ENCODE data around the gene CNTNAP5.

CNTNAP5 gene

DNA sequence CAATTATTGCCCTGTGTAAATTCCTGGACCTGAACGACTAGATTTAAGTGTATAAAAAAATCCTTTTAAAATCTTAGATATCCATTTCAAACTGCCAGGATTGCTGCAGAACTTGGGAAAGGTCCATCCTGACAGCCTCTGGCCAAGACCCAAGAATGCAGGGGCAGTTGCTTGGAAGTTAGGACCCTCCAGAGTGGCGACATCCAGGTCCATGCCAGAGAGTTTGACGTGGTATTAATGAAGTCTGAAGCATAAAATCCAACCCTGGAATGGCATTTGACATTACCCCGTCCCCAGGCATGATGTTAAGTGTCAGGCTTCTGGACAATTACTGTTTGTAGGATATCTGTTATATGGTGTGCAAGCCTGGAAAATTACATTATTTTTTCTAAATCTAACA, 810.2 kb downstream of the CNTNAP5 start:
- in situ Hi-C loops (cut with HindIII; ENCODE audit: low pct_ligation_motif_present, low sequenced_read_pairs), result no loop called here
- Histone ChIP-seq H3K27ac (no peak overlapping the region), H3K36me3 (replicated peaks) (no peaks in the 10 kb centered on the region), H3K4me3 (ENCODE audit: low read depth, low read length) (no peak overlapping the region), H3K27me3 (replicated peaks) (no peaks in the 10 kb centered on the region)
- TF ChIP-seq, protein P1, sequence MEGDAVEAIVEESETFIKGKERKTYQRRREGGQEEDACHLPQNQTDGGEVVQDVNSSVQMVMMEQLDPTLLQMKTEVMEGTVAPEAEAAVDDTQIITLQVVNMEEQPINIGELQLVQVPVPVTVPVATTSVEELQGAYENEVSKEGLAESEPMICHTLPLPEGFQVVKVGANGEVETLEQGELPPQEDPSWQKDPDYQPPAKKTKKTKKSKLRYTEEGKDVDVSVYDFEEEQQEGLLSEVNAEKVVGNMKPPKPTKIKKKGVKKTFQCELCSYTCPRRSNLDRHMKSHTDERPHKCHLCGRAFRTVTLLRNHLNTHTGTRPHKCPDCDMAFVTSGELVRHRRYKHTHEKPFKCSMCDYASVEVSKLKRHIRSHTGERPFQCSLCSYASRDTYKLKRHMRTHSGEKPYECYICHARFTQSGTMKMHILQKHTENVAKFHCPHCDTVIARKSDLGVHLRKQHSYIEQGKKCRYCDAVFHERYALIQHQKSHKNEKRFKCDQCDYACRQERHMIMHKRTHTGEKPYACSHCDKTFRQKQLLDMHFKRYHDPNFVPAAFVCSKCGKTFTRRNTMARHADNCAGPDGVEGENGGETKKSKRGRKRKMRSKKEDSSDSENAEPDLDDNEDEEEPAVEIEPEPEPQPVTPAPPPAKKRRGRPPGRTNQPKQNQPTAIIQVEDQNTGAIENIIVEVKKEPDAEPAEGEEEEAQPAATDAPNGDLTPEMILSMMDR (IDR thresholded peaks at IDR 0.05; ENCODE audit: low read depth, low read length, missing control alignments), result no peak
- DNase-seq, result no peak

DNA sequence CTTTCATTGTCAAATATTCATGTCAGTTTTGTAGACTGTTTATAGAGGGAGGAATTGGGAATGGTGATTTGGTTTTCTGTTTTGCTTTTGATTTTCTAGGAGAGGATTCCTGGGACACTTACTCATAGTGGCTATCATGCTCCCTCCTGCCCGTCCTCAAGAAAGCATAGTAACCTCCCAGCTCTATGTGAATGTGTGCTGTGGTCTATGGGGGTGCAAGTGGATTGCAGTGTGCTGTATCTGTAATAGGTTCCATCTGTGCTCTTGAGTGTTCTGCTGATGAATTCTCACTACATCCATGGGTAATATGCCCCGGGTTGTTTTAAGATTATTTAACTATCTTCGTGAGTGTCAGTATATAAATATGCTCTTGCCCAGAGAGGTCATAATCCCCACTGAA, 811.3 kb downstream of the CNTNAP5 start:
- TF ChIP-seq, protein P1 (IDR thresholded peaks at IDR 0.05; ENCODE audit: low read depth, low read length, missing control alignments), result no peak
- Histone ChIP-seq H3K27me3 (replicated peaks) (no peaks in the 10 kb centered on the region), H3K4me3 (ENCODE audit: low read depth, low read length) (no peak overlapping the region), H3K27ac (no peak overlapping the region), H3K36me3 (replicated peaks) (no peaks in the 10 kb centered on the region)
- in situ Hi-C loops (cut with HindIII; ENCODE audit: low pct_ligation_motif_present, low sequenced_read_pairs), result no loop called here
- DNase-seq, result no peak

DNA sequence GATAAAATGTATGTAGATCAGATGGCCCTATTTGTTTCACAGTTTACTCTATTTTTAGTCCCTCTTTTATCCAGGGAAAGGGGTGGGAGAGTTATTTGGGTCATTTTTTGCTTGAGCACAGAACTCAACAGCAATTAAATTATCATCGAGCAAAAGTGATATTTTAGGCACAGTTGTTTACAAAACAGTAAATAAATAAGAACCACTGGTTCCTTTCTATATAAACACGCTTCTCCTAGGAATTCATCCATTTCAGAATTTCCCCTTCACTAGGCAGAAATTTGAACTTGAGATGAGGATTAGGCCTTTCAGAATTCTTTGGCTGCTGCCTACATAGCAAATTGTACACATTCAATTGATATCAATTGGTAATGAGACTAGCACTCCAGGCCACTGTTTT, 812.4 kb downstream of the CNTNAP5 start:
- Histone ChIP-seq H3K27me3 (replicated peaks) (no peaks in the 10 kb centered on the region), H3K27ac (no peak overlapping the region), H3K36me3 (replicated peaks) (no peaks in the 10 kb centered on the region), H3K4me3 (ENCODE audit: low read depth, low read length) (no peak overlapping the region)
- no peak for DNase-seq
- in situ Hi-C loops (cut with HindIII; ENCODE audit: low pct_ligation_motif_present, low sequenced_read_pairs), result no loop called here
- TF ChIP-seq, protein P1 (IDR thresholded peaks at IDR 0.05; ENCODE audit: low read depth, low read length, missing control alignments), result no peak

DNA sequence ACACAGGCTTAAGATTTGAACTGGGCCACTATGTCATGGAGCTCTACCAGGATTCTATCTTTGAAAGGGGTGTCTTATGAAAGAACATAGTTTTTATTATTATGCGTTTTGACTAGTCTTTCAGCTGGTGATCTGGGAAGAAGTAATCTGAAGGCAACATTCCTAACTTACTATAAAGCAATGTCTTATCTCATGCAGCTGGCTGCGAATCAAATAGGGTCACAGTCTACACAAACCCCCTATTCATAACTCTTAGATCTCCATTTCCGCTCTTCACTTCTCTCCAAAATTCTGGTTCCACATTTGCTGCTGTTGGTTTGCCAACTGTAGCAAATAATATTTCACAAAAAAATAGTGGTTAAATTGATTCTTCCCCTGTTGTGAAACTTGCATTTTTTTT, 813.3 kb downstream of the CNTNAP5 start:
- TF ChIP-seq, protein P1 (IDR thresholded peaks at IDR 0.05; ENCODE audit: low read depth, low read length, missing control alignments), result no peak
- Histone ChIP-seq H3K27ac (no peak overlapping the region), H3K4me3 (ENCODE audit: low read depth, low read length) (no peak overlapping the region), H3K36me3 (replicated peaks) (no peaks in the 10 kb centered on the region), H3K27me3 (replicated peaks) (no peaks in the 10 kb centered on the region)
- in situ Hi-C loops (cut with HindIII; ENCODE audit: low pct_ligation_motif_present, low sequenced_read_pairs), result no loop called here
- DNase-seq, result no peak

DNA sequence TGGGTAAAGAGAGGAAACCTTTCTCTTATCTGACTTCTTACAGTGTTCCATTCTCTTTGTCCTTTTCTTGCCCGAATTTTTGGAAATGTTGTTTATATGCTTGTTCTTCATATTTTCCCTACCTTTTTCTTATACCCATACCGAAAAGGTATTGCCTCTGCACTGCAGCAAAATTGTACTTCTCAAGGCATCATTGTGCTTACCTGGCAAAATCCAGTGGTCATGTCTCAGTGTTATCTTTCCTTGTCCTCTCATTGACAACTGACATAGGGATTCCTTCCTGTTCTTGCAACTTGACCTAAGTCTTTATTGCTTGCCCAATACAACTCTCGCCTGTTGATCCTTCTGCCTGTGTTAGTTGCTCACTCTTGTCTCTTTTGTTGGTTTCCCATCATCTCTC, 842.2 kb downstream of the CNTNAP5 start:
- H3K27ac ChIP-seq, result no peak overlapping the region
- H3K36me3 ChIP-seq (replicated peaks), result no peaks in the 10 kb centered on the region
- no peak overlapping the region for H3K4me3 ChIP-seq (ENCODE audit: low read depth, low read length)
- TF ChIP-seq, protein P1 (IDR thresholded peaks at IDR 0.05; ENCODE audit: low read depth, low read length, missing control alignments), result no peak
- in situ Hi-C loops (cut with HindIII; ENCODE audit: low pct_ligation_motif_present, low sequenced_read_pairs), result no loop called here
- no peaks in the 10 kb centered on the region for H3K27me3 ChIP-seq (replicated peaks)
- no peak for DNase-seq

DNA sequence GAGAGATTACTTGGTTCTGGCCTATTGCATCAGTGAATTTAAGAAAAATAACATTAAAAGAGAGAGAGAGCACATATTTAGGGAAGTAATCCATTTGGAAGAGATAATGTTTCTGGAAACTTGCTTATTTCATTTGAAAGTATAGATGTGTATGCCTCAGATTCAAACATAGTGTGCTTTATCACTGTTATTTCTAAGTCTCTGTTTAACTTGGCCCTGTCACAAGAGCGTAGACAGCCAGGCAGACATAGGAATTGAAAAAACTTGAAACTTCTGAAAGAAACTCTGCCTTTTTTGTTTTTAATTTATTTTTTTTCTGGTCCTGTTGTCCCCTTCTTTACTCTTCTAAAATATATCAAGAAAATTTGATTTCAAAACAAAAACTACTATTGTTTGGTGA, 849.1 kb downstream of the CNTNAP5 start:
- in situ Hi-C loops (cut with HindIII; ENCODE audit: low pct_ligation_motif_present, low sequenced_read_pairs), result no loop called here
- TF ChIP-seq, protein P1 (IDR thresholded peaks at IDR 0.05; ENCODE audit: low read depth, low read length, missing control alignments), result no peak
- H3K36me3 ChIP-seq (replicated peaks), result no peaks in the 10 kb centered on the region

More for the DNA sequence above, 849.1 kb downstream of the CNTNAP5 start:
- H3K27me3 ChIP-seq (replicated peaks), result no peaks in the 10 kb centered on the region
- H3K4me3 ChIP-seq (ENCODE audit: low read depth, low read length), result no peak overlapping the region
- no peak for DNase-seq
- H3K27ac ChIP-seq, result no peak overlapping the region

All from brain microvascular endothelial cell (primary cell).